ENCODE results near the gene HIRA.

HIRA gene

GRCh38 chr22:19464546-19464945, 33.0 kb upstream of the HIRA start:
- DNase-seq: no peak

- DNase-seq: no peak
Observed at GRCh38 chr22:19463491-19464469, 32.2 kb upstream of the HIRA start.

GRCh38 chr22:19463008-19463407, 31.5 kb upstream of the HIRA start:
- DNase-seq: no peak

GRCh38 chr22:19461506-19461905, 30.0 kb upstream of the HIRA start:
- DNase-seq: no peak

- DNase-seq: no peak
Observed at GRCh38 chr22:19460036-19460435, 28.5 kb upstream of the HIRA start.

- DNase-seq: no peak
Observed at GRCh38 chr22:19457828-19458428, 26.4 kb upstream of the HIRA start.

- DNase-seq: no peak
Observed at GRCh38 chr22:19456541-19456940, 25.0 kb upstream of the HIRA start.

- no peak for DNase-seq
Observed at GRCh38 chr22:19455585-19456370, 24.2 kb upstream of the HIRA start.

GRCh38 chr22:19455033-19455432, 23.5 kb upstream of the HIRA start:
- no peak for DNase-seq

GRCh38 chr22:19454156-19454555, 22.6 kb upstream of the HIRA start:
- no peak for DNase-seq

- no peak for DNase-seq
Observed at GRCh38 chr22:19453718-19454117, 22.2 kb upstream of the HIRA start.

GRCh38 chr22:19451570-19451969, 20.0 kb upstream of the HIRA start:
- no peak for DNase-seq

- no peak for DNase-seq
Observed at GRCh38 chr22:19450363-19451175, 19.0 kb upstream of the HIRA start.

GRCh38 chr22:19449422-19449767, 17.9 kb upstream of the HIRA start:
- no peak for DNase-seq

- no peak for DNase-seq
Observed at GRCh38 chr22:19448739-19449421, 17.3 kb upstream of the HIRA start.

- peak in 5 of 56 donors; percentile 24 to 64 (median 48) for DNase-seq
Observed at GRCh38 chr22:19448076-19448607, 16.6 kb upstream of the HIRA start.

GRCh38 chr22:19447330-19448075, 16.0 kb upstream of the HIRA start, which contains the start of gene C22orf39:
C22orf39 (minus strand) TSS chr22:19447711; CDS start chr22:19447688, 23 bp downstream.
- DNase-seq: peak; percentile 54 to 97 (median 91)

- DNase-seq: peak in 1 of 56 donors; percentile 27
Observed at GRCh38 chr22:19446603-19447329, 15.2 kb upstream of the HIRA start.

All from nucleus accumbens (tissue), 56 donors.